Ishikawa (cell line): ENCODE data around the gene RBM39.

Experiments
- CEBPB ChIP-seq: IDR thresholded peaks from 2 replicates; pipeline ENCODE4 v1.6.1; 2012
- CREB1 ChIP-seq: IDR thresholded peaks from 2 replicates; pipeline ENCODE4 v1.6.1; 2012; ENCODE audit warnings: low read depth
- EGR1 ChIP-seq: IDR thresholded peaks from 2 replicates; pipeline ENCODE4 v1.6.1; 2012
- EP300 ChIP-seq: IDR thresholded peaks from 2 replicates; pipeline ENCODE4 v1.6.1; 2012; ENCODE audit warnings: borderline replicate concordance
- FOXM1 ChIP-seq: IDR thresholded peaks from 2 replicates; pipeline ENCODE4 v1.6.1; 2012; ENCODE audit warnings: low read depth, borderline replicate concordance
- NFIC ChIP-seq: IDR thresholded peaks from 2 replicates; pipeline ENCODE4 v1.6.1; 2012
- RAD21 ChIP-seq: IDR thresholded peaks from 2 replicates; pipeline ENCODE4 v1.6.1; 2012; ENCODE audit warnings: low read depth
- TAF1 ChIP-seq: IDR thresholded peaks from 2 replicates; pipeline ENCODE4 v1.6.1; 2012; ENCODE audit warnings: low read depth, mild to moderate bottlenecking
- TCF12 ChIP-seq: IDR thresholded peaks from 2 replicates; pipeline ENCODE4 v1.6.1; 2012; ENCODE audit warnings: low read depth
- TEAD4 ChIP-seq: IDR thresholded peaks from 2 replicates; pipeline ENCODE4 v1.6.1; 2012
- YY1 ChIP-seq: IDR thresholded peaks from 2 replicates; pipeline ENCODE4 v1.6.1; 2012; ENCODE audit warnings: low read depth
- ZBTB7A ChIP-seq: IDR thresholded peaks from 2 replicates; pipeline ENCODE4 v1.6.1; 2012; ENCODE audit warnings: low read depth
- TF ChIP-seq, protein P1 (sequence below): IDR thresholded peaks from 2 replicates; pipeline ENCODE4 v1.6.1; 2012; ENCODE audit warnings: low read depth, mild to moderate bottlenecking
- TF ChIP-seq, protein P2 (sequence below): IDR thresholded peaks from 2 replicates; pipeline ENCODE4 v1.6.1; 2012
- TF ChIP-seq, protein P3 (sequence below): IDR thresholded peaks from 2 replicates; pipeline ENCODE4 v1.6.1; 2012

Gene RBM39

DNA sequence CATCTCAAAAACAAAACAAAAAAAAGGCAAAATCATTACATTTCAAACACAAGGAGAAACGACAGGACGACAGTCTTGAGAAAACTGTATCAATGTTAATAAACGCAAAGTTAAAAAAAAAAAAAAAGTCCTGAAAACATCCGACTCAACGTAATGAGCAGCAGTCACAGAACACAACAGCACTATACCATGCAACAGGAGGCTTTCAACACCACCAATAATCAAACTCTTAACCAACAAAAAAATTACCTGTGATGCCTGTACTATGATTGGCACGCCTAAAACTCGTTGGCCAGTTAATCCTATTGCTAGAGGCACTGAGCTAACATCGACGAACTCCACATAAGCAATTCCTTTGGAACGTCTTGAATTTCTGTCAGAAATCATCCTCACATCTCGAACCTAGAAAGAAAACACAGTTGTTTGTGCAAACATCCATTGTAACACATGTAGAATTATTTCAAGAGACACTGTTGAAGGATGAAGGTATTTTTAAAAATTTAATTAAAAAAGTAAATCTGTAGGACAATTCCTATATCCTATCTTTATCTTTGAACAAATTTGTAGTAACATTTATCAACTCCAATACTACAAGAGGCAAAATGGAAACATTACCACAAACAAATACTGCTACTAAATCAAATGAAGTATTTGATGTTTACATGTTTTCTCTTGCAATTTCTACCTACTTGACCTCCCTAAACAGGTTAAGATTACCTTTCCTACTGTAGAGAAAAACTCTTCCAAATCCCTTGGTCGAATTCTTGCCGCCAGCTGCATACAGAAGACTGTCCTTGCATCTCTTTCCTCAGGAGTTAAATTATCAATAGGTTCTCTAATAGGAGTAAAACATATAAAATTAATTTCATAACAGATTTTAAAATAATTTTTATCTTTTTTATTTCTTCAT, 17.5 kb downstream of the RBM39 start:
- TF ChIP-seq ZBTB7A: no peak
- no peak for TF ChIP-seq RAD21
- no peak for TF ChIP-seq TAF1
- no peak for TF ChIP-seq CREB1
- no peak for TF ChIP-seq FOXM1
- no peak for TF ChIP-seq YY1
- TF ChIP-seq EGR1: no peak
- TF ChIP-seq, protein P1, sequence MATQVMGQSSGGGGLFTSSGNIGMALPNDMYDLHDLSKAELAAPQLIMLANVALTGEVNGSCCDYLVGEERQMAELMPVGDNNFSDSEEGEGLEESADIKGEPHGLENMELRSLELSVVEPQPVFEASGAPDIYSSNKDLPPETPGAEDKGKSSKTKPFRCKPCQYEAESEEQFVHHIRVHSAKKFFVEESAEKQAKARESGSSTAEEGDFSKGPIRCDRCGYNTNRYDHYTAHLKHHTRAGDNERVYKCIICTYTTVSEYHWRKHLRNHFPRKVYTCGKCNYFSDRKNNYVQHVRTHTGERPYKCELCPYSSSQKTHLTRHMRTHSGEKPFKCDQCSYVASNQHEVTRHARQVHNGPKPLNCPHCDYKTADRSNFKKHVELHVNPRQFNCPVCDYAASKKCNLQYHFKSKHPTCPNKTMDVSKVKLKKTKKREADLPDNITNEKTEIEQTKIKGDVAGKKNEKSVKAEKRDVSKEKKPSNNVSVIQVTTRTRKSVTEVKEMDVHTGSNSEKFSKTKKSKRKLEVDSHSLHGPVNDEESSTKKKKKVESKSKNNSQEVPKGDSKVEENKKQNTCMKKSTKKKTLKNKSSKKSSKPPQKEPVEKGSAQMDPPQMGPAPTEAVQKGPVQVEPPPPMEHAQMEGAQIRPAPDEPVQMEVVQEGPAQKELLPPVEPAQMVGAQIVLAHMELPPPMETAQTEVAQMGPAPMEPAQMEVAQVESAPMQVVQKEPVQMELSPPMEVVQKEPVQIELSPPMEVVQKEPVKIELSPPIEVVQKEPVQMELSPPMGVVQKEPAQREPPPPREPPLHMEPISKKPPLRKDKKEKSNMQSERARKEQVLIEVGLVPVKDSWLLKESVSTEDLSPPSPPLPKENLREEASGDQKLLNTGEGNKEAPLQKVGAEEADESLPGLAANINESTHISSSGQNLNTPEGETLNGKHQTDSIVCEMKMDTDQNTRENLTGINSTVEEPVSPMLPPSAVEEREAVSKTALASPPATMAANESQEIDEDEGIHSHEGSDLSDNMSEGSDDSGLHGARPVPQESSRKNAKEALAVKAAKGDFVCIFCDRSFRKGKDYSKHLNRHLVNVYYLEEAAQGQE: no peak
- TF ChIP-seq TCF12: no peak
- TF ChIP-seq, protein P2, sequence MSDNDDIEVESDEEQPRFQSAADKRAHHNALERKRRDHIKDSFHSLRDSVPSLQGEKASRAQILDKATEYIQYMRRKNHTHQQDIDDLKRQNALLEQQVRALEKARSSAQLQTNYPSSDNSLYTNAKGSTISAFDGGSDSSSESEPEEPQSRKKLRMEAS: no peak
- TF ChIP-seq NFIC: no peak
- TF ChIP-seq CEBPB: no peak

DNA sequence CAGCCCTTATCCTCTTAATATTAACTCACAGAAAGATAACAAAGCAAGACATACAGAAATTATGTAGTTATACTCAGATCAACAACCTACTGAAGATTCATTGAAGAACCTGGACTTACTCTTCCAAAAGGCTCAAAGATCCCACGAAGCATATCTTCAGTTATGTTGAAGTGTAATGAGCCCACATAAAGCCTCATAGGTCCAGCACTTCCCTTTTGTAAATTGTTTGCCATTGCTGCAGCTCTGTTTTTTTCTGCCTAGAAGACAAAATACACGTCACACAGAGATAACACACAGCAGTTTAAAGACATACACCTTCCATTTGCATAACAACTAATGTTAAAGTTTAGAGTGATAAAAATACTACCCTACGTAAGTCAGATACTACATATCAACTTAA, 20.4 kb downstream of the RBM39 start:
- TF ChIP-seq TAF1 (no peak), EGR1 (no peak), RAD21 (no peak), CREB1 (no peak), CEBPB (no peak), NFIC (no peak), FOXM1 (no peak), ZBTB7A (no peak), YY1 (no peak)

DNA sequence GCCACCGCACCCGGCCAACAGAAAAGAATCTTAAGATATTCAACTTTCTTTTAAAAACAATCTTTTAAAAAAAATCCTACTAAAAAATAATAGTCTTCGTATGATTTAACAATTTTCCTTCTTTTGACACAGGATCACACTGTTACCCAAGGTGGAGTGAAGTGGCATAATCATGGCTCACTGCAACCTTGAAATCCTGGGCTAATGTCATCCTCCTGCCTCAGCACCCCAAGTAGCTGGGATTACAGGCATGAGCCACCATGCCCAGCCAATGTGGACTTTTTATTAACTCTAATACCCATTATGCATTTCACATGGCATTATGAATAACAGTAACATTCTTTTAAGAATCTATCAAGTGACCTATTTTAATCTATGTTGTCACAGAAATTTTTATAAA, 20.8 kb downstream of the RBM39 start:
- no peak for TF ChIP-seq EGR1
- TF ChIP-seq, protein P2: no peak
- TF ChIP-seq CEBPB: no peak
- no peak for TF ChIP-seq ZBTB7A
- no peak for TF ChIP-seq TAF1
- no peak for TF ChIP-seq NFIC
- TF ChIP-seq CREB1: no peak

DNA sequence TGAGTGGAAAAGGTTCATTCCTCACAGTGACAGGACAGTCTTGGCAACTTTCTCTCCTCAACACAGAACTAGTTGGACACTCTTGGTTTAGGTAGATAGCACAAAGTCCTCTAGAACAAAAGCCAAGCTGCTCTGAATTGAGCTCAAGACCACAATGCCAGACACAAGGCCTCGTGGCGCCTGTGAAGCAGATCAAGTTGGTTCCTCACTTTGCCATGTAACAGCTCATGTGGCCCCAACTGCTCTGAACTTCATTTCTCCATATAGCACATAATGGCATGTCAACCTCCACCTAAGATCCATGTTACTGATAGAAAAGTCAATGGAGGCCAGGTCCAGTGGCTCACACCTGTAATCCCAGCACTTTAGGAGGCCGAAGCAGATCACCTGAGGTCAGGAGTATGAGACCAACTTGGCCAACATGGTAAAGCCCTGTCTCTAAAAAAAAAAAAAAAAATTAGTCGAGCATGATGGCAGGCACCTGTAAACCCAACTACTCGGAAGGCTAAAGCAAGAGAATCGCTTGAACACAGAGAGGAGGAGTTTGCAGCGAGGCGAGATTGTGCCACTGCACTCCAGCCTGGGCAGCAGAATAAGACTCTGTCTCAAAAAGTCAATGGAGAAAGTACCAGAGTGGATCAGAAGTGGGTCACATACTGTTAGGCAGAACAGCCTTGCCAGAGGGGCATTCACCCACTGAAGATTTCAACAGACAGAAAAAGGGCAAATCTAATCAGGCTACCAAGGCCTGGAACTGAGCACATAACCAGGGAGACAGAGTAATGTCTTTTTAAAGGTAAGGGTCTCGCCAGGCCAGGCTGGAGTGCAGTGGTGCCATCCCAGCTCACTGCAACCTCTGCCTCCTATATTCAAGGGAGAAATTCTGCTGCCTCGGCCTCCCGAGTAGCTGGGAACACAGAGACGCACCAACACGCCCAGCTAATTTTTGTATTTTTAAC, 21.6 kb downstream of the RBM39 start:
- TF ChIP-seq NFIC (no peak), CEBPB (no peak), ZBTB7A (no peak), CREB1 (no peak), EP300 (no peak), TAF1 (no peak), TEAD4 (no peak), FOXM1 (no peak), TCF12 (no peak)
- TF ChIP-seq, protein P2: no peak

DNA sequence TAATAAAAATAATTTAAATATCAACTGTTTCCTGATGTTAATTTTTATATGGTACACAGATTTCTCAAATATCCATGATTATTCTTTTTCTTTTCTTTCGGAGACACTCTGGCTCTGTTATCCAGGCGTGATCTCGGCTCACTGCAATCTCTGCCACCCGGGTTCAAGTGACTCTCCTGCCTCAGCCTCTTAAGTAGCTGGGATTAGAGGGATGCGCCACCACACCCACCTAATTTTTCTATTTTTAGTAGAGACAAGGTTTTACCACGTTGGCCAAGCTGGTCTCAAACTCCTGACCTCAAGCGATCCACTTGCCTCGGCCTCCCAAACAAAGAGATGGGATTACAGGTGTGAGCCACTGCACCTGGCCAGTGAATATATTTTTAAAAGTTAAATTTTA, 22.3 kb downstream of the RBM39 start:
- TF ChIP-seq NFIC (no peak), CREB1 (no peak), CEBPB (no peak), TEAD4 (no peak), TCF12 (no peak), RAD21 (no peak), YY1 (no peak), FOXM1 (no peak), EGR1 (no peak), TAF1 (no peak), ZBTB7A (no peak), EP300 (no peak)
- TF ChIP-seq, protein P3, sequence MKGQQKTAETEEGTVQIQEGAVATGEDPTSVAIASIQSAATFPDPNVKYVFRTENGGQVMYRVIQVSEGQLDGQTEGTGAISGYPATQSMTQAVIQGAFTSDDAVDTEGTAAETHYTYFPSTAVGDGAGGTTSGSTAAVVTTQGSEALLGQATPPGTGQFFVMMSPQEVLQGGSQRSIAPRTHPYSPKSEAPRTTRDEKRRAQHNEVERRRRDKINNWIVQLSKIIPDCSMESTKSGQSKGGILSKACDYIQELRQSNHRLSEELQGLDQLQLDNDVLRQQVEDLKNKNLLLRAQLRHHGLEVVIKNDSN: no peak
- TF ChIP-seq, protein P2: no peak
- TF ChIP-seq, protein P1: no peak
